Activated T-cell treated with anti-CD3 and anti-CD28 coated beads for 1 hour (primary cell): Measurements from ENCODE around the gene MAN2A1.
"Not testable (repeated sequence)": the region's sequence is repeated elsewhere in the genome, so short reads cannot be mapped to it uniquely, and the experiment has no call there.

Source experiments
- DNase-seq: peaks from one replicate; pipeline ENCODE4 v3.0.0-alpha.2; 2020; ENCODE audit warnings: low read depth

MAN2A1 gene

GRCh38 chr5:109826426-109826825, 136.7 kb downstream of the MAN2A1 start:
- DNase-seq: no peak

DNA sequence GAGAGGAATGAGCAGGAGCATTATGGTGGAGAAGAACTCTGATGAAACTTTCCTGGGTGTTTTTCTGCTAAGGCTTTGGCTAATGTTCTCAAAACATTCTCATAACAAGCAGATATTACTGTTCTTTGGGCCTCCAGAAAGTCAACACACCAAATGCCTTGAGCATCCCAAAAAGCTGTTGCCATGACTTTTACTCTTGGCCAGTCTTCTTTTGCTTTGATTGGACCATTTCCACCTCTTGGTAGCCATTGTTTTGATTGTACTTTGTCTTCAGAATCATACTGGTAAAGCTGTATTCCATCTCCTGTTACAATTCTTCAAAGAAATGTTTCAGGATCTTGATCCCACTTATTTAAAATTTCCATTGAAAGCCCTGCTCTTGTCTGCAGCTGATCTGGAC, 139.6 kb downstream of the MAN2A1 start:
- no peak for DNase-seq

DNA sequence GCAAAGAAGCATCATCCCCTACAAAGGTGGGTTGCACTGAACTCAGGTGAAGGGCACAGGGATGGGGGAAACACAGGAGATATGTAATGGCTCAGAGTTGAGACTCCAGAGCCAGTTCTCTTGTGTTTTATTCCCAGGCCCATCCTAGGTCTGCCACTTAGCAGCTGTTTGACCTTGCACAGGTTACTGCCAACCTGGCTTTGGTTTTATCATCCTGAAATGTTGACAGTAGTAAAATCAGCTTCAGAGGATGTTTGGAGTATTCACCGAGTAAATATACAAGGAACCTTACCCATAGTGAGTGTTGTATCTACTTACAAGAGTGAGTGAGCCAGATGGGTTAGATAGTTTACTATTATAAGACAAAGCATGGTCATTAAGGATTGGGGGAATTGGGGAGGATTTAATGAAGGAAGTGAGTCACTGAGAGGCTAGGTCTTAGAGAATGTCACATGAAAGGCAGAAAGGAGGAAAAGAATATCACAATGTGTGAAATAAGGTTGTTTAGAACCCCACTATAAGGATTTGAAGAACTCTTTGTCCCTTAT, 141.3 kb downstream of the MAN2A1 start:
- DNase-seq: no peak

DNA sequence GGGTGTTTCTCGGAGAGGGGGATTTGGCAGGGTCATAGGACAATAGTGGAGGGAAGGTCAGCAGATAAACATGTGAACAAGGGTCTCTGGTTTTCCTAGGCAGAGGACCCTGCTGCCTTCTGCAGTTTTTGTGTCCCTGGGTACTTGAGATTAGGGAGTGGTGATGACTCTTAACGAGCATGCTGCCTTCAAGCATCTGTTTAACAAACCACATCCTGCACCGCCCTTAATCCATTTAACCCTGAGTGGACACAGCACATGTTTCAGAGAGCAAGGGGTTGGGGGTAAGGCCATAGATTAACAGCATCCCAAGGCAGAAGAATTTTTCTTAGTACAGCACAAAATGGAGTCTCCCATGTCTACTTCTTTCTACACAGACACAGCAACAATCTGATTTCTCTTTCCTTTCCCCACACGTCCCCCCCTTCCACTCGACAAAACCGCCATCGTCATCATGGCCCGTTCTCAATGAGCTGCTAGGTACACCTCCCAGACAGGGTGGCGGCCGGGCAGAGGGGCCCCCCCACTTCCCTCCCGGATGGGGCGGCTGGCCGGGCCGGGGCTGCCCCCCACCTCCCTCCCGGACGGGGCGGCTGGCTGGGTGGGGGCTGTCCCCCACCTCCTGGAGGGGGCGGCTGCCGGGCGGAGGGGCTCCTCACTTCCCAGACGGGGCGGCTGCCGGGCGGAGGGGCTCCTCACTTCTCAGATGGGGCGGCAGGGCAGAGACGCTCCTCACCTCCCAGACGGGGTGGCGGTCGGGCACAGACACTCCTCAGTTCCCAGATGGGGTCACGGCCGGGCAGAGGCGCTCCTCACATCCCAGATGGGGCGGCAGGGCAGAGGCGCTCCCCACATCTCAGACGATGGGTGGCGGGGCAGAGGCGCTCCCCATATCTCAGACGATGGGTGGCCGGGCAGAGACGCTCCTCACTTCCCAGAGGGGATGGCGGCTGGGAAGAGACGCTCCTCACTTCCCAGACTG, 142.8 kb downstream of the MAN2A1 start:
- not testable (repeated sequence) for DNase-seq

DNA sequence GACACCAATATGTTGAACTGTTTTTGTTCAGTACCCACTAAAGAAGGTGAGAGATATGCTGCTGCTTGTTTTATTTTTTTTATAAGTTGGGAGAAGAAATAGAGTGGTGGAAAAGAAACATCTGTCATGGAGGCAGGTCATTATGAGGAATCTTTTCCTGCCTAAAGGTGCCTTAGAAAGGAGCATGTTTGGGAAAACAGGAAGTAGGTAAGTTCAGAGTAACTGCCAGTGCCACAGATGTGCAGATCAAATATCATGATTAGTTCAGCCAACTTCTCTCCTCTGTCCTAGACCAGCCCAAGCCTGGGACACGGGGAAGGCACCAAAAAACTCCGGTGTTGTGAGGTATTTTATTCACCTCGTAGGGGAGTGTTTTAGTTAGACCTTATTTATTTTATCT, 144.2 kb downstream of the MAN2A1 start:
- DNase-seq: no peak

GRCh38 chr5:109836280-109836679, 146.6 kb downstream of the MAN2A1 start:
- DNase-seq: no peak

DNA sequence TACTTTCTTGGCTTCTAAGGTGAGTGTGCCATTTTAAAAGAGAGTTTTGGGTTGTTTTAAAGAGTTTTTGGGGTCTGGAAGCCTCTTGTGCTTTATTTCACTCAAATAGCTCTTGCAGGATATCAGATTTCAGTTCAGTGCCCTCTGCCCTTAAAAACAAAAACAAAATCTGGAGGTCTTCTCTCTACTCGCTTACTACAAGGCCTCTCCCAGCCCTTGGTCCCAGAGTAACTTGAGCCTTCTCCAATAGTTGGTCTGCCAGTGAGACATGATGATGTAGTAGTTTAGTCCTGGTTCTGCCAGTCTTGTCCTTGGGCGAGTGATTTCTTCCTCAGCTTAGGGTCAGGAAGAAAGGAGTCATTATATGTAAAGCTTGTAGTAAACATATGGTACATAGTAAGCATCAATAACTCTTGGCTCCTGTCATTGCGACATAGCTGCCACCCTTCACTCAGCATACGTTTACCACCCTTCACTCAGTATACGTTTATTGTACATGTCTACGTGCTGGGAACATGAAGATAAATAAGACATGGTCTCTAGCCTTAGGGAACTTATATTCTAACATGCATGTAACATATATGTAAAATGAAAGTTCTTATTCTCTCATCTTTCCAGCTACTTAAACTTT, 147.6 kb downstream of the MAN2A1 start:
- no peak for DNase-seq

GRCh38 chr5:109838157-109838556, 148.4 kb downstream of the MAN2A1 start:
- no peak for DNase-seq

DNA sequence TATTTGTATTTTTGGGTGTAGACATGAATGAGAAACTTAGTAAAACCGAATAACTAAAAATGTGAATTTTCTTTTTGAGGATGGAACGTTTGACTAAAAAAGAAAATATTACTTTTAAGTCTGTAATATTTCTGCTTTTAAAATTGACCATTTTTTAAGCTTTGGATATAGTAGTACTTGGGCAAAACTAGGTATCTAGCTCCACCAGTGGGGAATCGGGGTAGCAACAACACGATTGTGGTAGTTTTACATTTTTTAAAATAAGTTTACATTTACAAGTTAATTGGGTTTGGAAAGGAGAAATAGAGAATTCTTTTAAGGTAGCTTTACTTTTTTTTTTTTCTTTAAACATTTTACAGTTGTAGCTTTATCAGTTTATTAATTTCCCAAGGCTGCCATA, 154.4 kb downstream of the MAN2A1 start:
- DNase-seq: no peak

DNA sequence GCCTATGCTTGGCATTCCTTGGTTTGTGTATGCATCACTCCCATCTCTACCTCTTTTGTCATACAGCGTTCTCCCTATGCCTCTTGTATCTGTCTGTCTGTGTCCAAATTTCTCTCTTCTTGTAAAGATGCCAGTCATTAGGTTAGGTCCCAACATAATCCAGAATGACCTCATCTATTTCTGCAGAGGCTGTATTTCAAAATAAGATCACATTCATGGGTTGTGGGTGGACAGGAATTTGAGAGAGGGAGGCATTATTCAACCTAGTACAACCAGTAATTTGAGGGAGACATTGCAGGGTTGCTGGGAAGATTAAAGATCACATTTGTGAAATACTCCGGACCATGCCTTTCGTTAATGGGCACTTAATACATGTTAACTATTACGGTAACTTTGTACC, 155.0 kb downstream of the MAN2A1 start:
- no peak for DNase-seq

DNA sequence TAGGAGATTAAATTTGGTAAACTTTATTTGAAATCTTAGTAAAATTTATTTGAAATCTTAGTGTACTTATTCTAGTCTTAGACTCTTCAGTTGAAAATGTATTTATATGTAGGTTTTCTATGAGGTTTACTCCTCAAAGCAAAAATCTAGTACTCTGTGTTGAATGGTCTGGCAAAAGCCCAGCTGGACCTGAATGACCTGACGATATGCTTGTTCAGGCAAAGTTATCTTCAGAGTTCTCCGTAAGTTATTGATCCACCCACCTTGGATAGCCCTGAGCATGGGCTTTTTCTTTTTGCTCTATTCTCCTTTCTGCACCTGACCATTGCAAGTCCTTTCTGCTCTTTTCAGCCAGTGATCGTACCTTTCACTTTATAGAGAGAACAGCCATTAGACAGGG, 158.4 kb downstream of the MAN2A1 start:
- no peak for DNase-seq

- DNase-seq: no peak
These were observed 159.9 kb downstream of the MAN2A1 start for GRCh38 chr5:109849478-109850088.

- DNase-seq: no peak
These were observed 162.8 kb downstream of the MAN2A1 start for GRCh38 chr5:109852371-109853155.

- DNase-seq: no peak
These were observed 163.7 kb downstream of the MAN2A1 start for GRCh38 chr5:109853377-109853776.

GRCh38 chr5:109855056-109855455, 165.3 kb downstream of the MAN2A1 start:
- DNase-seq: no peak

- no peak for DNase-seq
These were observed 167.8 kb downstream of the MAN2A1 start for GRCh38 chr5:109857405-109858031.

DNA sequence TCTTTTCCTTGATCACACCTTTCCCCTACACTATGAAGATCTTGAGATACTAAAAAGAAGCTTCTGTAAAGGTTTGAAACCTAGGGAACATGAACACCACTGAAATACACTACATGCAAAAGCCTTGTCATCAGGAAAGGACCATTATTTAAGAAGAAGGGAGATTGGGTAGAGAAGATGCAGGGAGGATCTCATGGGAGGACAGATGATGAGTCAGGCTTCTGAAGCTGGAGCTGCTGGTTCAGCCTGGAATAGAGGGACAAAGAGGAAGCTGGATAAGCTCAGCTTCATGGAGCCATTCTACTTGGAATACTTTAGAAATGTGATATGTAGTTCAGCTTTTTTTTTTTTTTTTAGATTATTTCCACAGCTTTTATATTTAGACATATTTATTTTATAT, 169.8 kb downstream of the MAN2A1 start:
- no peak for DNase-seq

DNA sequence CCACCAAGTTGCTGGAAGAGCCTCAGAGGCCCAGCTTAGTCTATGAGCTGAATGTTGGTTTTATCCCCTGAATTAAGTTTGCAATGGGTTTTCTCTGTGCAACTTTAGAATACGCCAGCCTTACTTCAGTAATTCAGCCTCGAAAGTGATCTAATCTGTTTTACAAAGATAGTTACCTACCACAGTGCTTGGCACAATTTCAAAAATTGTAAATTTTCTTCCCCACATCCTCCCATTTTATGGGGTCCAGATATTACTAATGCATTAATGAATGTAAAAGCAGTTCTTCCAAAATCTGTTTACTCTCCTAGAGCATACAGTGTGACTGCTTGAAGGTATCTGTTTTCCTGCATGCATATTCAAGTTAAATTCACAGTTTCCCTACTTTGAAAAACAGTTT, 172.6 kb downstream of the MAN2A1 start:
- DNase-seq: no peak

- no peak for DNase-seq
These were observed 174.0 kb downstream of the MAN2A1 start for GRCh38 chr5:109863752-109864151.

DNA sequence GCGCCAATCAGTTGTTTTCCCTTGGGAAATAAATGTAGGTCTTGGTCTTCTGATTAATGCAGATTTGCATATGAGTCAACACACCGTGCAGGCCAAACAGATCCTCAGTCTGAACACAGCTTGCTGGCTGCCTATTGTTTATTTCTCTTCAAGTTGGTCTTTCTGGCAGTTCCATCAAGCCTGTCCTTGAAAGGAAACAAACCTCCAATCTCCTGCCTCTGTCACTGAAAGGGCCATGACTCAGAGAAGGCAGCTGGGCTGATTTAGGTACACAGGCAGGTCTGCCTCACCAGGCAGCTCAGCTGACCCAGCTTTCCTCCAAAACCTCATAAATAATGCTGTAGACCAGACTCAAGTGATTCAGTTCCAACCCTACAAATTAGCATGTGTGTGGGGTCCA, 175.9 kb downstream of the MAN2A1 start:
- DNase-seq: no peak

GRCh38 chr5:109866051-109866450, 176.3 kb downstream of the MAN2A1 start:
- no peak for DNase-seq
